ENCODE results near the gene ATP8A1.
"Not testable (repeated sequence)": the region's sequence is repeated elsewhere in the genome, so short reads cannot be mapped to it uniquely, and the experiment has no call there.

Gene ATP8A1

GRCh38 chr4:42513748-42514492, 143.0 kb downstream of the ATP8A1 start:
- no peak for DNase-seq (ENCODE audit: low read depth in 1 of 2, low spot score in 1 of 2)

DNA sequence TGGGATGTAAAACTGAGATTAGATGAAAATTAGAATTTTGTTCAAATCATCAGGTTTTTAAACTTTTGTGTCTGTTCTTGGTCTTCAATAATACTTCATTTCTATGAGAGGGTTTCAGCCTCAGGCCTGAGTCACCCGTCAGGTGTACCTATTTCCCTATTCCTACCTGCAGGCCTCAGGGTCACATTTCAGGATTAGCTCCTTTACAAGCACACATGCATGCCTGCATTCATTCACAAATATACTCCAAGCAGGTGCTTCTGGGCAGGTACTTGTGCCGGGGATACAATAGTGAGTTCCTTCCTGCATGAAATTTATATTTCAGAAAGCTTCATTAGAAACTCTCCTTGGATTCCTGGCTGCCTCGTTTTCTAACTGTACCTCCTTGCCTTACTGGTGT, 144.7 kb downstream of the ATP8A1 start:
- DNase-seq (ENCODE audit: low read depth in 1 of 2, low spot score in 1 of 2) = no peak

DNA sequence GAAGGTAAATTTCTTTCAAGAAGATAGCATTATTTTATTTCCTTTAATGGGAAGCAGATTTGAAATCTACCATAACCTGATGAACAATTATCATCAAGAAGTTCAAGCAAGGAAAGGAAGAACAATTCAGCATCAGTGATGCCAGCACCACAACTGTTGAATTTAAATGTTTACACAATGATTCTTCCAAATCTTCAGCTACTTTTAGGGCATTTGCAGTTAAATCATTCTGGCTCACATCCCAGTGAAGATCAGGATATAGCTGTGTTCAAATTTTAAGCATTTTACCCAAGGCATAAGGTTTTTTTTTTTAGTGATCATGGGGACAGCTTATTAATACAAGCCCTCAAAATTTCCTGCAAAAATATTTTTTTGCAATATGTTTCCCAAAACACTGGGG, 146.7 kb downstream of the ATP8A1 start:
- DNase-seq (ENCODE audit: low read depth in 1 of 2, low spot score in 1 of 2) = no peak

GRCh38 chr4:42501624-42502401, 155.1 kb downstream of the ATP8A1 start:
- DNase-seq (ENCODE audit: low read depth in 1 of 2, low spot score in 1 of 2) = no peak

GRCh38 chr4:42498040-42498439, 158.9 kb downstream of the ATP8A1 start:
- no peak for DNase-seq (ENCODE audit: low read depth in 1 of 2, low spot score in 1 of 2)

- DNase-seq (ENCODE audit: low read depth in 1 of 2, low spot score in 1 of 2) = no peak
These were observed 159.6 kb downstream of the ATP8A1 start for GRCh38 chr4:42497142-42497910.

- no peak for DNase-seq (ENCODE audit: low read depth in 1 of 2, low spot score in 1 of 2)
These were observed 163.9 kb downstream of the ATP8A1 start for GRCh38 chr4:42492962-42493361.

DNA sequence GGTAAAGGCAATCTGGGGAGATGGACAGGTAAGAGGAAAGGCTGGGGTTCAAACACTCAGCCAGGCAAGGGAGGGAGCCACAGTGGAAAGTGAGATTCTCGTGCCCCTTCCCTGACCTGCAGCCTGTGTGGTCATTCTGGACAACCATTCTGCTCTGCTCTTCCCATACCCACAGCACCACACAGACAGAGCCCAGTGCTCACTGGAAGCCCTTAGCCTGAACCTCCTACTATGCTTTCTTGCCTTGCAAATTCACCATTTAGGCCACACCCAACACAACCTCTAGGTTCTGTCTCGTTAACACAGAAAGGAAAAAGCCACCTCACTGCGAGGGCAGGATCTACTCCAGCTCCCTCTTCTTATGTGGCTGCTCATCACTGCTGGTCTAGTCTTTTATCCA, 166.9 kb downstream of the ATP8A1 start:
- no peak for DNase-seq (ENCODE audit: low read depth in 1 of 2, low spot score in 1 of 2)

- no peak for DNase-seq (ENCODE audit: low read depth in 1 of 2, low spot score in 1 of 2)
These were observed 167.8 kb downstream of the ATP8A1 start for GRCh38 chr4:42489095-42489494.

GRCh38 chr4:42488554-42488953, 168.4 kb downstream of the ATP8A1 start:
- DNase-seq (ENCODE audit: low read depth in 1 of 2, low spot score in 1 of 2) = no peak

GRCh38 chr4:42488114-42488513, 168.8 kb downstream of the ATP8A1 start:
- no peak for DNase-seq (ENCODE audit: low read depth in 1 of 2, low spot score in 1 of 2)

- DNase-seq (ENCODE audit: low read depth in 1 of 2, low spot score in 1 of 2) = no peak
These were observed 169.7 kb downstream of the ATP8A1 start for GRCh38 chr4:42487230-42487629.

DNA sequence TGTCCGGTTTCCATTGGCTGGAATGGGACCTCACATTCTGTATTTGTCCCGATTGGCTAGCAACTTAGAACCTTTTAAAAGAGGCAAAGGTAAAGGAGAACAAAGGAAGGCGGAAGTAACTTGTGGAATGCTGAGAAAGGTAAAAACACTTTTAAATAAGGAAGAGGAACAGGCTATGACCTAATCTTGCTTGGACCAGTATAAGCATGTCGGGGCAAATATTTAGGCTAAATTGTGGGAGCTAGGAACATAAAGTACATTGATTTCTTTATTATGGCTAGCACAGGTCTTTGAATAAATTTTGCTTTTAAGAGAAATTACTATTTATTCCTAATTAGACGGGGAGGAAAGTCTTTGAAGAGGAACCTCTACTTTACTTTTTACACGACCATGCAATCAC, 170.7 kb downstream of the ATP8A1 start:
- DNase-seq (ENCODE audit: low read depth in 1 of 2, low spot score in 1 of 2) = not testable (repeated sequence)

DNA sequence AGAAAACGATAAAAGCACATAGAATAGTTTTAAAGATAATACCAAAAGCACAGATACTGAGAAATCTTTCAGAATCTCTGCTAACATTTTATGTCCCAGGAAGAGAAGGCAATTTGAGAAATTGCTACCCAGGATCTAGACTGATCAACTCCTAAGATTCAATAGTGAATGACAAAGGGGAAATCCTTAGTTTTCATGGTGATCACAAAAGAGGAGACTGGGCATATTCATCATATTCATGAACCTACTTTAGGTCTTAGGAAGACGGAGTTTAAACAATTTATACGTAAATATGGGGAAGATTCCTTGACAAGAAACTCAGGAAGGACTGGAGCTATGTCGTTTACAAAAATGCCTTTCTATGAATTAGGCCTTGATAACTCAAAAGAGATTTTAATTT, 172.3 kb downstream of the ATP8A1 start:
- no peak for DNase-seq (ENCODE audit: low read depth in 1 of 2, low spot score in 1 of 2)

- no peak for DNase-seq (ENCODE audit: low read depth in 1 of 2, low spot score in 1 of 2)
These were observed 173.2 kb downstream of the ATP8A1 start for GRCh38 chr4:42483426-42484379.

DNA sequence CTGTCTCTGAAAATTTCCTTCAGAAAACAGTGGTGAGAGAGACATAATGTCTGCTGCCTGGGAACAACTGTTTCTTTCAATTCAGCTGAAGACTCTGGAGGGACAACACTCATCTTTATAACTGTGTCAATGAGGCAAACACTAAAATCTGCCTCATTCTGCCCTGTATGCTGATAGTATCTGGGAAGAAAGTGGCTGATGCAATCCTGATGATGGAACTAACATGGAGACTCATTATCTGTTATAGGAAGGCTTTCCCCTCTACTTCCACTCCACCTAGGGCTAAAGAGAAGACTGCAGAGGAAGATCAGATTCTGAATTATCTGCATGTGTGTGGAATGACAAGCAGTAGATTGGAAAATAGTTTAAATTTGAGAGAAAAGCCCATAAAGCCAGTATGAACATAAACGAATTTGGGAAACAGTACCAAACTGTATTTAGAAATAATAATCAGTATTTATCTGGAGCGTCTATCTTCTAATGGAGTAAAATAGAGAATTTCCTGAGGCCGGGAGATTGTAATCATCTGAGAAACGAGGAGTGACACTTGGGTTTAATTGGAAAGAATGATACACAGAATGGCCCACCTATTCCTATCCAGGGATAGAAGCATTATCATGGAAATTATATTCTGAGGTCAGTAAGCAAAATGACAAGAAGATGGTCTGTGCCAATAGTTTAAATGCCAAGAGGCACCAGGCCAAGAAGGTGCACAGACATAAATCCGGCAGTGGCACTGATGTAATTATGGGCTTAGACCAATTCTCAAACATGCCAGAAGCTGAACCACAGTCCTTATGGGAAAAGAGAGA, 174.2 kb downstream of the ATP8A1 start:
- no peak for DNase-seq (ENCODE audit: low read depth in 1 of 2, low spot score in 1 of 2)

DNA sequence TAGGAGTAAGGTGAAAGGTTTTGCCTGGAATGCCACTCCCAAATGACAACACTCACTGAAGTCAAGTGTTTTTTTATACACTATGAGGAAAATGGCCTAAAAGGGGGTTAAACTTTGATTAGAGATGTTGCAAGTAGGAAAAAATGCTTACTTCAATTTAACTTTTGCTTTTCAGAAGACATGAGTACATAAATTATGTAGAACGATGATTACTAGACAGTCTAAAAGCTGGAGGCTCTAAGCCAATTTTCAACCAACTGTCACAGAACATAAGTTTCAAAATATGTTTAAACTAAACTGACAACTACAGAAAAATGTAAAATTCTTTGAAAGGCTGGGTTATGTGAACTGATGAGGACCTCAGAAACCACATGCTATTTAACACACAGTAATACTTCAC, 176.2 kb downstream of the ATP8A1 start:
- DNase-seq (ENCODE audit: low read depth in 1 of 2, low spot score in 1 of 2) = no peak

DNA sequence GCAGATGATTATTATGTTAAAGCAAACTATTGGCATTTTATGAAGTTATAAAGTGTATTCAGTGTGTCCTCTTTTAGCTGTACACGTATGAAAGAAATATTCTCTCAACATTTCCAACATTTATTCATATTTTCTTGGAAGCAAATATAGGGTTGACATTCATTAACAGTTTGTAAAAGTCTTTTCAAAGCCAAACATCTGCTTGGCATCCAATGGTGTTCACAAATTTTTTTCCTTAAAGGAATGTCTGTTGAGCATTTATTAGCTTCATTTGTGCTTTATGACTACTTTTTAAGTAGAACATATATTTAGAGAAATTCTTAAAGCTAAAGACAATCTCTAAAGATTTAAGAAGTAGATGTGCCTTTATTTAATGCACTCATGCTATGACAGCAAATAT, 176.6 kb downstream of the ATP8A1 start:
- no peak for DNase-seq (ENCODE audit: low read depth in 1 of 2, low spot score in 1 of 2)

DNA sequence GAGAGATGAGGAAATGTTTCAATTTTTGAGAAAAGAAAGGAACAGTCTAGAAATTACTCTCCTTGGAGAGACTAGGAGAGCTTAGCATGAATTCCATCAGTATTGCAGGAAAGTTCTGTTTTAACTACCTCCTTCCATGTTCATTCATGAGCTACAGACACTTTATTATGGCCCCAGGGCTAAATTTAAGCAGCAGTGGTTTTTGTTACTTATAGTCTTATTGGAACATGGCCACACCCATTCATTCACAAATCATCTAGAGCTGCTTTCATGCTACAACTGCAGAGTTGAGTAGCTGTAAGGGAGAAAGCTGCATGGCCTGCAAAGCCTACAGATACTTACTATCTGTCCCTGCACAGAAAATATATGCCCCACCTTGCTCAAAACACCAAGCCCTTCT, 178.0 kb downstream of the ATP8A1 start:
- no peak for DNase-seq (ENCODE audit: low read depth in 1 of 2, low spot score in 1 of 2)

DNA sequence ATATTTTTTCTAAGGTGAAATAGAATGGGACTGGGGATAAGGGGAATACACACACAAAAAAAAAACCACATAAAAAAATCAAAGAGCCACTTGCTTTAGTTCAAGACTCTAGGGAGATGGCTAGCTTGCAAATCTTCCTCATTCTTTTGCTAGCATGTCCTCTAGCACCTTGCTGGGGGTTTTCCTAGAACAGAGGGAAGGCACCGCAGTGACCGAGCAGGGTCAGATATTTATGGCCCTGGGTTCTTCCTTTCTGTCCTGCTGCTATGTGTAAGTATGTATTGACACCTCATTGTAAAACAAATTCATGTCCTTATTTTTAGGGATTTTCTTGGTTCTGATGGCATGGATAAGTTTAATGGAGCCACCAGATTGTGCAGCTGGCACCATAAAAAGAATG, 178.4 kb downstream of the ATP8A1 start:
- no peak for DNase-seq (ENCODE audit: low read depth in 1 of 2, low spot score in 1 of 2)
